T-helper 2 cell treated with Interferon-gamma antibody and Interleukin-4, amounts not matched to agents 100 ng/mL and 5 ng/mL, for 36 hours (primary cell): ENCODE measurements around the gene SBK3. TPM values are rescaled to one million over a fixed set of nuclear protein-coding genes. Genes with fewer than 3 reads are reported as not detected.
"Not testable (repeated sequence)": the region's sequence is repeated elsewhere in the genome, so short reads cannot be mapped to it uniquely, and the experiment has no call there.

ENCODE experiments used
- intact Hi-C: fragments of 100-400 bp; cut with micrococcal nuclease; formaldehyde crosslinking; loops from one replicate; pipeline ENCODE4 v1.15.1; 2023
- total RNA-seq: library from RNA; stranded (reverse); gene quantifications from 2 replicates; pipeline ENCODE4 v1.2.3, GENCODE V29; 2022

SBK3 gene, protein sequence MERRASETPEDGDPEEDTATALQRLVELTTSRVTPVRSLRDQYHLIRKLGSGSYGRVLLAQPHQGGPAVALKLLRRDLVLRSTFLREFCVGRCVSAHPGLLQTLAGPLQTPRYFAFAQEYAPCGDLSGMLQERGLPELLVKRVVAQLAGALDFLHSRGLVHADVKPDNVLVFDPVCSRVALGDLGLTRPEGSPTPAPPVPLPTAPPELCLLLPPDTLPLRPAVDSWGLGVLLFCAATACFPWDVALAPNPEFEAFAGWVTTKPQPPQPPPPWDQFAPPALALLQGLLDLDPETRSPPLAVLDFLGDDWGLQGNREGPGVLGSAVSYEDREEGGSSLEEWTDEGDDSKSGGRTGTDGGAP
- not detected in 2 replicates for total RNA-seq

DNA sequence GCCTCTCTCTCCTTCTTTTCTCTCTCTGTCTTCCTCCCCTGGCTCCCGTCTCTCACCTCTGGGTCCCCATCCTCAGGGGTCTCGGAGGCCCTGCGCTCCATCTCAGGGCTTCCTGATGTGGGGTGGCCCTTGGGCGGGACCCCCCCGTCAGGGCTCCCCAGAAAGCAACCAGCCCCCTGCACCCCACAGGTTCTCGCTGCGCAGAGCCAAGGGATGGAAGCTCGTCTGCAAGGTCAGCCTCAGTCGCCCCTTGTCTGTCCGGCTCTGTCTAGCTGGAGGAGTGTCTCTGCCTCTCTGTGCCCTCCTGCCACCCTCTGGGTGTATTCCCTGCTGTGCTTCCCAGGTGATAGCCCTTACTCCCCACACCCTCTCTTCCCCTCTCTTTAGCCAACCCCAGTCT lies at the start of gene SBK3:
SBK3 (minus strand) TSS at position 101 of the 400 bp plus-strand sequence; CDS start at position 101, 0 bp downstream.
- intact Hi-C loops = no loop called here

GRCh38 chr19:55593096-55593772 lies 47.9 kb upstream of the SBK3 start:
- intact Hi-C loops = no loop called here

DNA sequence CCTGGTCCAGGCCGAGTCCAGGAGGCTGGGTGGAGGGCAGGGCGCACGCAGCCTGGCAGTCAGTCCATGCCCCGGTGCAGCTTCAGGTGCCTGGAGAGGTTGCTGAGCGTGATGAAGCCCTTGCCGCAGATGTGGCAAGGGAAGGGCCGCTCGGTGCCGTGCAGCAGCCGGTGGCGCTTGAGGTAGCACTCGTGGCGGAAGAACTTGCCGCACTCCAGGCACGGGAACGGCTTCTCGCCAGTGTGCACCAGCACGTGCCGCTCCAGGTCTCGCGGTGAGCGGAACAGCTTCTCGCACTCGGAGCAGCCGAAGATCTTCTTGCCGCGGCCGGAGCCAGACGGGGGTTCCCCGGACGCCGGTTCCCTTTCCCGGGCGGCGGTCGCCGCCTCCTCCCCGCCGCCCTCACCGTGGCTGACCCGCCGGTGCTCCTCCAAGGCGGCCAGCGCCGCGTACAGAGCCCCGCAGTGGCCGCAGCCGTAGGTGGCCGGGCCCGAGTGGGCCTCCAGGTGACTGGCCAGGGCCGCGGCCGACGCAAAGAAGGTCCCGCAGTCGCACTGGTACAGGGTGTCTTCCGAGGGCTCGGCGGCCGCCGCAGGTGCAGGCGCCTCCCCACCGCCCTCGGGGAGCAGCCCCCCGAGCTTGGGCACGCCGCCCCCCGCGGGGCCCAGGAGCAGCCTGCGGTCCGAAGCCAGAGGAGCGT lies 47.2 kb upstream of the SBK3 start:
- intact Hi-C loops = no loop called here

DNA sequence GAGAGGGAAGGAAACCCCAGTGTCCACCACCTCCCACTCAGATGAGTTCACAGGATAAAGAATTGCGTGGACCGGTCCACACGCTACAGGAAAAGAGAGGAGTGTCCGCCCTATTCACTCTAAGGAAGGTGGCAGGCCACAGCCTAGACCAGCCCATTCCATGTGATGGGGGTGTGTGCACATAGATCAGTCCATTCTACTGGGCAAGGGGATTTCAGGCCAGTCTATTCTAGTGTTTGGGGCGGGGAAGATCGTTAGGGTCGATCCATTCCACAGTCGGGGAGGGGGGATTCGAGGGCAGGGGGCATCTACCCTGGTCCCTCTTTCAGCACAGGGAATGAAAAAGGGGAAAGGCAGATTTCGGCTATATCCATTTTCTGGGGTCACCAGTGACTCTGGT lies 46.2 kb upstream of the SBK3 start:
- intact Hi-C loops = no loop called here

GRCh38 chr19:55590617-55591016 lies 45.3 kb upstream of the SBK3 start:
- intact Hi-C loops = no loop called here

DNA sequence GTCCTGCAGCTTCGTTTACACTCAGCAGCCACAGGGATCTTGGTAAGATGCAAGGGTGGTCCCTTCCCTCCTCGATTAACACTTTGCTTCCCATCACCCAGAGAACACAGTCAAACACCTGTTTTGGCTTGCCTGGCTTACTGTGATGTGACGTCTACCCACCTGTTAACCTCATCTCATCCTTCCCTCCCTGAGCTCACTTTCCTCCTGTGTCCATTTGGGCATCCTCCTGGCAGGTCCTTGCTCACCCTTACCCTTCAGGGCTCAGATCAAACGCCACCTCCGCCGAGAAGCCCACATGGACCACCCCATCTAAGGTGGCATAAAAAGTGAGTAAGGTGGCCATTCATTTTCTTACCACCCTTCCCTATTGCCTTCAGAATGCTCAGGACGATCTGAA lies 44.8 kb upstream of the SBK3 start:
- intact Hi-C loops = no loop called here

GRCh38 chr19:55588738-55589137 lies 43.4 kb upstream of the SBK3 start:
- intact Hi-C loops = no loop called here

- intact Hi-C loops = loop anchor here (1.0 to 2.0 kb wide), 2 partner anchors 12 to 18 kb away; partner anchors contain the start of genes FIZ1 and ZNF865
Observed at GRCh38 chr19:55586976-55587668, 41.8 kb upstream of the SBK3 start.

GRCh38 chr19:55585658-55586339 lies 40.5 kb upstream of the SBK3 start:
- intact Hi-C loops = loop anchor here (2.0 kb wide), 1 partner anchor 19 kb away; the partner anchor contains the start of gene ZNF865

GRCh38 chr19:55584871-55585270 lies 39.5 kb upstream of the SBK3 start:
- intact Hi-C loops = no loop called here

GRCh38 chr19:55583897-55584296 lies 38.6 kb upstream of the SBK3 start:
- intact Hi-C loops = not testable (repeated sequence)

DNA sequence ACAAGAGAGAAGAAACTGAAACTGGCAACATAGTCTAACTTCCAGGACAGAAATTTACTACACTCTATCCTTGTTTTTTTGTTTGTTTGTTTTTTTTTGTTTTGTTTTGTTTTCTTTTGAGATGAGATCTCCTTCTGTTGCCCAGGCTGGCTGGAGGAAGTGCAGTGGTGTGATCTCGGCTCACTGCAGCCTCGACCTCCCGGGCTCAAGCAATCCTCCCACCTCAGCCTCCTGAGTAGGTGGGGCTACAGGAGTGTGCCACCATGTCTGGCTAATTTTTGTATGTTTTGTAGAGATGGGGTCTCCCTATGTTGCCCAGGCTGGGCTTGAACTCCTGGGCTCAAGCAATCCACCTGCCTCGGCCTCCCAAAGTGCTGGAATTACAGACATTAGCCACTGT lies 36.9 kb upstream of the SBK3 start:
- intact Hi-C loops = not testable (repeated sequence)

DNA sequence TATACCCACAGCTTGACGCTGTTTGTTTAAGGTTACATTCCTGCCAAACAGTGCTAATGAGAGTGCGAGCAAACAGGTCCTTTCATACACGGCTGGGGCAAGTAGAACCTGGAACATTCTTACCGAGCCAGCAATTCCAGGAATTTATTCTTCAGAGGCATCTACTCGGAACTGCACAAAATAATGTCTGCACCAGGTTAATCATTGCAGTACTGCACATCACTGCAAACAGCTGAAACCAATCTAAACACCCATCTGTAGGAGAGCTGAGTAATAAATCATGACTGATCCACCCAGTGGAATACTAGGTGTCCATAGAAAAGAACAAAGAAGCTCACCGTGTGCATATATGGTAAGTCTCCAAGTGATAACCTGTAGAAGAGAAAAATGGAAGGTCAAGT lies 36.5 kb upstream of the SBK3 start:
- intact Hi-C loops = loop anchor here (2.0 kb wide), 1 partner anchor 17 kb away; the partner anchor contains the start of gene FIZ1

DNA sequence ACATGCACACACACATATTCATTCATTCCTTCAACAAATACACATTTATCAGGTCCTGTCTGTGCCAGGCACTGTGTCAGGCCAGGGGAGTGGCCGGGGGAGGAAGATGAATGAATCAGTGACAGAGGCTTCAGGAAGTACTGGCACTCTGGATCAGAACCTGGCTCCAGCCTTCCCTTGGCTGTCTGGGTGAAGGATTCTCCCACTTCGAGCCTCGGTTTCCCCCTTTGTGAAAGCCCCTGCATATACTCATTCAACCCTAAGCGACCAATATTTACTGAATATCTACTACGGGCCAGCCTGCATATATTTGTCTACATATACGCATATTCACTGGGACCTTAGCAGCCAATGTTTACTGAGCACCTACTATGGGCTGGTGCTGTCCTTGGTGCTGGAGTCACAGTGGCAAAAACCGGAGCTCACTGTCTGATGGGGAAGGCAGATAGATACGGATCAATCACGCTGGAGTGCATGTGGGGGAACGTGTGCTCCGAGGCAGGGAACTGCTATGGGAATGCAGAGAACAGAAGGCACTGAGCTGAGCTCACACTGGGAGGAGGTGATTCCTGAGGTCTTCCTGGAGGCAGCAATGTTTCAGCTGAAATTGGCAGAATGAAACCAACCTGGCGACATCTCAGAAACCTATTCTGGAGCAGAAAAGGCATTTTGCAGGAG lies 35.9 kb upstream of the SBK3 start:
- intact Hi-C loops = loop anchor here (2.0 kb wide), 1 partner anchor 18 kb away; the partner anchor contains the start of gene FIZ1

- intact Hi-C loops = loop anchor here (1.0 to 2.0 kb wide), 2 partner anchors 18 to 44 kb away; partner anchors contain the start of genes FIZ1 and ZNF784
Observed at GRCh38 chr19:55580628-55581144, 35.3 kb upstream of the SBK3 start, which contains the start of gene ZNF579. ZNF579 (minus strand) TSS chr19:55580848; CDS start chr19:55579639, 1,209 bp downstream.

- intact Hi-C loops = loop anchor here (1.0 to 2.0 kb wide), 2 partner anchors 19 to 44 kb away; partner anchors contain the start of genes FIZ1 and ZNF784
Observed at GRCh38 chr19:55579766-55580621, 34.7 kb upstream of the SBK3 start.

DNA sequence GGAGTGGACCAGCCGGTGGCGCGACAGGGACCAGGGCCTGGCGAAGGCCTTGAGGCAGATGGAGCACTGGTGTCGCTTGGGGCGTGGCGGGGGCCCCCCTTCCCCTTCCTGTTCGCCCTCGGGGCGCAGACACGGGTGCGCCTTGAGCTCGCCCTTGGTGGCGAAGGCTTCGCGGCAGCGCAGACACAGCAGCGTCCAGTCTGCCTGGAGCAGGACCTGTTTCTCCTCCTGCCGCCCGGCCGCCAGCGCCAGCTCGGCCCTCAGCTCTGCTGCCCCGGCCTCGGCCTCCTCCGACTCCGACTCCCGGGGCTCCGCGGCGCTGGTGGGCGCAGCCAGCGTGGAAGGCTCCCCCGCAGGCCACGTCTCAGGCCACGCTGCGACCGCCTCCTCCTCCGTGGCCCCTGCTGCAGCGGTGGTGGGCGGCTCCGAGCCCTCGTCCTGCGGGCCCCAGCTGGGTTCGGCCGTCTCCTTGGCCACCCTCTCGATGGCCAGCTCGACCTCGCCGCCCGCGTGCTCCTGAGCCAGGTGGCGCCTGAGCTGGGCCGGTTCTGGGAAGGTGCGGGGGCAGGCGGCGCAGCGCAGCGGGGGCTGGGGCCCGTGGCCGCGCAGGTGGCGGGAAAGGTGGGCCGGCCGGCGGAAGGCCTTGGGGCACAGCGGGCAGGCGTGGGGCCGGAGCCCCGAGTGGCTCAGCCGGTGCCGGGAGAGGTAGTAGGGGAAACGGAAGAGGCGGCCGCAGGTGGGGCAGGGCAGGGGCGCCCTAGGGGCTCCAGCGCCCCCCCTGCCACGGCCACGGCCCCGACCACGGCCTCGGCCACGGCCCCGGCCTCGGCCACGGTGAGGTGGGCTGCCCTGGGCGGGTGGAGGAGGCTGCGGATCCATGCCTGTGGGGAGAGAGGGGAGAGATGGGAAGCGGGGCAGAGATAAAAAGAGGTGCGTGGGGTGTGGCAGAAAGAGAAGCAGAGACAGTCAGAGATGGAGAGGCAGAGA lies 33.7 kb upstream of the SBK3 start:
- intact Hi-C loops = no loop called here
